ENCODE measurements around the gene PTPRK.

Gene PTPRK

DNA sequence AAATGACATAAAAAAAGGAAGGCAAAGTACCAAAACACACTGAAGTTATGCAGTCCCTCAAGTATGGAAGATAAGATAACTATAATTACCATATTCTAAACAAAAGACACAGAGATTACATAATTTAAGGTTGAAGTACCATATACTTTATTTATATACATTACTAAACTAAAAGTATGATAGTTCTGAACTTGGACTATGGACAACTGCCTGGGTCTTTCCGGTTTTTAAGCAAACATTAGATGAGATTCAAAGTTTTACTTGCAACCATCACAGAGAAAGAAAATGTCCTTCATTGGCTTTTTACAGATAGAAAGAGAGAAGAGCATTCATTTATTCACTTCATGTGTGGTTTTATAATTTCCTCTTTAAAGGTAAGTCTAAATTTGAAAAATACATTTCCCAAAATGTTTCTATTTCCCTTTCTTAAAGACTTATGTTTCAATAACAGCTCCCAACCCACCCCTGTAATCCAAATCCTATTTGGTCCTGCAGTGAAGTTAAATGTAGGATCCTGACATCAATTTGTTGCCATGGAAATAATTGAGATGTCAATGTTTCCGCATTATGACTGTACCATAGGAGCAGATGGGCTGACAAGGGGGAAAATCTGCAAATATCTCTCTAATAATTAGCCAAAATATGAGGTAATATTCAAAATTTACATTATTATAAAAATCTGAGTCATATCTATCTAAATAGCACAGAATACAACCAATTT, 63.7 kb downstream of the PTPRK start:
- no peak overlapping the region for H3K4me3 ChIP-seq (replicated peaks in 1 of 2; ENCODE audit: low read depth in 2 of 2, low read length in 2 of 2)

DNA sequence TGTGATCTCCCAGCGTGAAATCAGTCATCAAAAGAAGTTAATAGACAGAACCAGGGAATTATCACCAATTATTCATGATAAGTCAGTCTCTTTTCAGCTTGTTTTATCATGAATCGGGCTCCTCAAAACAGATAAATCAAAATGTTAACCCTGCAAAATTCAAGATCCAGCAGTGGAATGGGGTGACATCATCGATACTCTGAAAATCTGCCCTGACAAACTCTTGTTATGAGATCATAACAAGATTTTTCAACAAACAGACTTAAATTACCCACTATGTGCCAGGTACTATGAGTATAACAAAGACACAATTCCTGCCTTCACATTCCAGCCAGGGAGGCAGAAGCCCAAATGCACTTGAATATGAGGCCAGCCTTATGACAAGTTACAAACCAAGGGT, 64.4 kb downstream of the PTPRK start:
- no peak overlapping the region for H3K4me3 ChIP-seq (replicated peaks in 1 of 2; ENCODE audit: low read depth in 2 of 2, low read length in 2 of 2)
- no peak for DNase-seq (ENCODE audit: low read depth in 2 of 2)

More for the DNA sequence above, 63.7 kb downstream of the PTPRK start:
- TF ChIP-seq, protein P1, sequence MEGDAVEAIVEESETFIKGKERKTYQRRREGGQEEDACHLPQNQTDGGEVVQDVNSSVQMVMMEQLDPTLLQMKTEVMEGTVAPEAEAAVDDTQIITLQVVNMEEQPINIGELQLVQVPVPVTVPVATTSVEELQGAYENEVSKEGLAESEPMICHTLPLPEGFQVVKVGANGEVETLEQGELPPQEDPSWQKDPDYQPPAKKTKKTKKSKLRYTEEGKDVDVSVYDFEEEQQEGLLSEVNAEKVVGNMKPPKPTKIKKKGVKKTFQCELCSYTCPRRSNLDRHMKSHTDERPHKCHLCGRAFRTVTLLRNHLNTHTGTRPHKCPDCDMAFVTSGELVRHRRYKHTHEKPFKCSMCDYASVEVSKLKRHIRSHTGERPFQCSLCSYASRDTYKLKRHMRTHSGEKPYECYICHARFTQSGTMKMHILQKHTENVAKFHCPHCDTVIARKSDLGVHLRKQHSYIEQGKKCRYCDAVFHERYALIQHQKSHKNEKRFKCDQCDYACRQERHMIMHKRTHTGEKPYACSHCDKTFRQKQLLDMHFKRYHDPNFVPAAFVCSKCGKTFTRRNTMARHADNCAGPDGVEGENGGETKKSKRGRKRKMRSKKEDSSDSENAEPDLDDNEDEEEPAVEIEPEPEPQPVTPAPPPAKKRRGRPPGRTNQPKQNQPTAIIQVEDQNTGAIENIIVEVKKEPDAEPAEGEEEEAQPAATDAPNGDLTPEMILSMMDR (IDR thresholded peaks at IDR 0.05; ENCODE audit: low read depth, low read length): no peak
- no peak for DNase-seq (ENCODE audit: low read depth in 2 of 2)

DNA sequence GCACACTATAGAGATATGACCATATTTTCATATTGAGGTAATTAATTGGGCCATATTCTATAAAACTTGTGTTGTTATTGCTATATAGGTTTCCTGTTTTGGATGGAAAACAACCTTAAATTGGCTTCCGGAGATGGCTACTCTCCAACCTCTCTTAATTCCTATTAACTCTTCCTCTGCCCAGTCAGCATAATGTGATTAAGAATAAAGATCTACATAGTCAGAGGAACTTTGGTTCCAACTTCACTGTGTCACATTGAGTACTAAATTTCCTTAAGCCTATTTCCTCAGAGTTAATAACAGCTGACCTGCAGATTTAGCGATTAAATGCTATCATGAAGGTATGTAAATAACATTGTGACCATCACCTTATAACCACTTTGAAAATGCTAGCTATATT, 67.7 kb downstream of the PTPRK start:
- TF ChIP-seq, protein P1 (IDR thresholded peaks at IDR 0.05; ENCODE audit: low read depth, low read length): no peak
- H3K4me3 ChIP-seq (replicated peaks in 1 of 2; ENCODE audit: low read depth in 2 of 2, low read length in 2 of 2): no peak overlapping the region
- no peak for DNase-seq (ENCODE audit: low read depth in 2 of 2)

More for the DNA sequence above, 64.4 kb downstream of the PTPRK start:
- TF ChIP-seq, protein P1 (IDR thresholded peaks at IDR 0.05; ENCODE audit: low read depth, low read length): no peak

DNA sequence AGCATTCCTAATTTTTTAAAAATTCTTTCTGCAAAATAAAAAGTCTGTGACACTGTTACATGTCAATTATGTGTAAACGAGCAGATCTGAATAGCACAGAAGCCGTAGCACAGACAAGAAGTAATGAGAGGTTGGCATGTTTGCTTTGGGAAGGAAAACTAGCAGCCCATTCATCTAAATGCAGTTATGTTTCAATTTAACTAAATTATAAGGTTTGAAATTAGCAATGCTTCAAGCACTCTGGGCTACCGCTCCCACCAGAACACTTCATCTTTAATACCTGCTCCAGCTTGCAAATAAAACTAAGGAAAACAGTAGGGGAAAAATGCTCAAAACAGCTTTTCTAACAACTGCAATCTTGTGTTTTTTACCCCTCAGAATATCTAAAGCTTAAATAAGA, 73.9 kb downstream of the PTPRK start:
- TF ChIP-seq, protein P1 (IDR thresholded peaks at IDR 0.05; ENCODE audit: low read depth, low read length): no peak
- H3K4me3 ChIP-seq (replicated peaks in 1 of 2; ENCODE audit: low read depth in 2 of 2, low read length in 2 of 2): no peak overlapping the region
- DNase-seq (ENCODE audit: low read depth in 2 of 2): no peak

DNA sequence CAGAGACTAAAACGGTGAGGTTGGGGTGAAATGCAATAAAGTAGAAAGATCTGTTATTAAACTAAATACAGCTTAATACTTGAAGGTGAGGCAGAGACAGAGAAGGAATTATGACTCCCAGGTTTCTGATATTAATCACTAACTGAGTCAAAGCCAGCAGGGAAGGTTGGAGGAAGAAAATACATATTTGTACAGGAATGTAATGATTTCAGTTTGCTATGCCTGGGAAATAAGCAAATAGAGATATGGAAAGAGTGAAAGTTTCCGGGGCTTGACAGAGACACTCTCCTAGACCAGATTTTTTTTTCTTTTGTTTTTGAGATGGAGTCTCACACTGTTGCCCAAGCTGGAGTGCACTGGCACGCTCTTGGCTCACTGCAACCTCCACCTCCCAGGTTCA, 76.8 kb downstream of the PTPRK start:
- no peak overlapping the region for H3K4me3 ChIP-seq (replicated peaks in 1 of 2; ENCODE audit: low read depth in 2 of 2, low read length in 2 of 2)
- TF ChIP-seq, protein P1 (IDR thresholded peaks at IDR 0.05; ENCODE audit: low read depth, low read length): no peak
- DNase-seq (ENCODE audit: low read depth in 2 of 2): peak; percentile 12 to 25

DNA sequence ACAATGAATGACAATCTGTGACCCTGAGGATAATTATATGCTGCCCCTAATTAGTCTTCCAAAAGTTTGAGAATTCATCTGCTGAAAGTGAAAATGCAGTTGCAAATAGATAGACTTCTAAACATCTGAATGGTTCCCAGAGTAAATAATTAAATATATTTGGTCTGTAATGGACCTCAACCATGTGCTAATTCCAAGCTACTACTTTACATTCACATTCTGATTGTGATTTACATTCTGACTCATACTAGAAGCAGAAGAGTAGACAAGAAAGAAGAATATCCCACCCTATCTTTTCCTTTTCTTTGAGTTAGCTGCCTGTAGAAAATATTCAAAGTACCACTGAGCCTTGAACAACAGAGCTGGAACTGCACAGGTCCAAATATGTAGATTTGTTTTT, 80.8 kb downstream of the PTPRK start:
- no peak for DNase-seq (ENCODE audit: low read depth in 2 of 2)
- no peak overlapping the region for H3K4me3 ChIP-seq (replicated peaks in 1 of 2; ENCODE audit: low read depth in 2 of 2, low read length in 2 of 2)
- TF ChIP-seq, protein P1 (IDR thresholded peaks at IDR 0.05; ENCODE audit: low read depth, low read length): no peak

DNA sequence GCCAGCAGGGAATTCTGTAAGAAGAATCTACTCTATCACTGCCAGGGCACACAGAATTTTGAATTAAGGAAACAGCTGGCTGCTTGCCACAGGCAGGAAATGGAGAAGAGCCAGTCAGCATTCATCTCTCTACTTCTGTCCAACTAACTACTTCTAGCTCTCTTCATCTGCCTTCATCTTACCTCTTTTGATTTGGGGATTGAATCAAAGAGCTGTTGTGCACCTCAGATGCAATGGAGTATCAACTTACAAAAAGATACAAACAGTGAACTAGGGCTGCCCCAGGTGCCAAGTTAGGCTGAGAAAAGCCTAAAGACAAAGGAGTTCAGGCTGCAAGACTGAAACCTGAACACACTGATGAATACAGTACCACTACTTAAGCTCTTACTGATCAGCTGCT, 82.0 kb downstream of the PTPRK start:
- TF ChIP-seq, protein P1 (IDR thresholded peaks at IDR 0.05; ENCODE audit: low read depth, low read length): no peak
- peak; percentile 17 to 54 for DNase-seq (ENCODE audit: low read depth in 2 of 2)
- no peak overlapping the region for H3K4me3 ChIP-seq (replicated peaks in 1 of 2; ENCODE audit: low read depth in 2 of 2, low read length in 2 of 2)

Measured in cardiac fibroblast (primary cell).